HL-60 (cell line): ENCODE measurements around the gene RNF144A.

ENCODE experiments used
- CTCF ChIP-seq: IDR thresholded peaks from one replicate; pipeline ENCODE4 v1.5.1; 2011; ENCODE audit warnings: low read length, control low read depth, inconsistent platforms; ENCODE audit not compliant: insufficient read depth
- GABPA ChIP-seq: IDR thresholded peaks from 2 replicates; pipeline ENCODE4 v1.6.1; 2012; ENCODE audit warnings: low read depth
- POLR2AphosphoS5 ChIP-seq: IDR thresholded peaks from 2 replicates; pipeline ENCODE4 v1.6.1; 2012; ENCODE audit warnings: low read depth
- REST ChIP-seq: IDR thresholded peaks from 2 replicates; pipeline ENCODE4 v1.6.1; 2012; ENCODE audit warnings: low read depth; ENCODE audit not compliant: insufficient replicate concordance
- SPI1 ChIP-seq: IDR thresholded peaks from 2 replicates; pipeline ENCODE4 v1.6.1; 2012; ENCODE audit warnings: low read depth, mild to moderate bottlenecking, borderline replicate concordance

GRCh38 chr2:6920743-6921064 lies 3.5 kb downstream of the RNF144A start:
- TF ChIP-seq CTCF, result no peak
- no peak for TF ChIP-seq POLR2AphosphoS5
- no peak for TF ChIP-seq GABPA
- TF ChIP-seq REST, result no peak
- TF ChIP-seq SPI1, result no peak
